ENCODE data around the gene SLAMF8. TPM values are rescaled to one million over a fixed set of nuclear protein-coding genes. Genes with fewer than 3 reads are reported as not detected.

The SLAMF8 gene
- total and polyA plus RNA-seq, 8 donors, result 0.76 to 4.5 (median 2.5) TPM; not detected in 2

DNA sequence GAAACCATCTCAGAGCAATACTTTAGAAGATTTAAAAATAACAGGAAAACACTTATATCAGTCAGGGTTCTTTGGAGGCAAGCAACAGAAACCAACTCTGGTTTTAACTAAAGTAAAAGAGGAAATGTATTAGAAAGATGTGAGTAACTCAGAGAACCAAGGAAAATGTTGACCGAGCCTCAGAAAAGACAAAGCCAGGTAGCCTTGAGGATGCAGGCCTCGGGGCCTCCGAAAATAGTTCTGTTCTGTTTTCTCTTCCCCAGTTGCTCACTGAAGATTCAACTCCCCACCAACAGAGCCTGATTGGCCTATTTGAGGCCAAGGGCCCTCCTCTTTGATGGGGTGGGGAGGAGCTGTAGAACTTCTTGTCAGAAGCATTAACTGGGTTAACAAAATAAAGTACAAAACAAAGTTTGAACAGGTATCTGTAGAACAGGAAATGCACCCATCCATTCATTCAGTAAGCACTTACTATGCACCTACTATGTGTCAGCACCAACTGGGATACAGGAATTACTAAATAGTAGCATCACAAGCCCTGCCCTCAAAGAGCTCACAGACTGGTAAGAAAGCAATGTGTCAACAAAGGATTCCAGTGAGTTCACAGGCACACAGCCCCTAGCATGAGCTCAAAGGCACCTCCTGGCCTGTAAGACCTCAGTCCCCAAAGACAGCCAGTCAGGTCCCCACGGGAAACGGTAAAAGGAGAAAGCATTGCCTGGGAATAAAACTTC is 12.6 kb downstream of the SLAMF8 start:
- Histone ChIP-seq H3K27ac (no peak overlapping the region), H3K4me1 (no peaks in the 10 kb centered on the region), H3K4me3 (no peak overlapping the region), H3K9me3 (no peaks in the 10 kb centered on the region), H3K27me3 (no peaks in the 10 kb centered on the region), H3K36me3 (peaks cover 0 to 50% (median 8%) of the 10 kb centered on the region in 4 donors)
- intact Hi-C loops (cut with DNase I; ENCODE audit: low total_unique reads), result no loop called here
- no peak for DNase-seq
- 89 to 95% (median 92%) methylated on average over 5 of the region's 5 CpGs for WGBS, 5 donors
- TF ChIP-seq EP300 (IDR thresholded peaks at IDR 0.05), result no peak
- TF ChIP-seq POLR2A (IDR thresholded peaks at IDR 0.05), result no peak
- no peak for TF ChIP-seq CTCF (IDR thresholded peaks at IDR 0.05)
- no peak for TF ChIP-seq POLR2AphosphoS5 (IDR thresholded peaks at IDR 0.05)

DNA sequence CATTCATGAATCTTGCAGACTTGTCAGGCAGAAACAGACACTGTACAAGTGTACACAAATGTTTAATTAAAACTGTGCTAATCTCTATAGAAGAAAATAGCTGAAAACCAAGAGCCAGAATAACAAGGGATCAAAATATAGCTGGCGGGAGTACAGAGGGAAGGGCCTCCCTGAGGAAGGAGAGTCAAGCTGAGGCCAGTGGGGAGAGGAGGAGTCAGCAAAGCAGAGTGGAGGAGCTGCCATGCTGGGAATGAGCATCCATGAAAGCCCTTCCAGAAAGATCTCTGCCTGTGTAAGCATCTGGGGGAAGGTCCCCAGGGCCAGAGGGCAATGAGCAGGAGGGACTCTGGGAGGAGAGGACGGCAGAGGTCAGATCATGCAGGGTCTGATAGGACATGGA is 15.1 kb downstream of the SLAMF8 start:
- 85 to 89% (median 87%) methylated on average over 2 of the region's 2 CpGs for WGBS, 5 donors
- DNase-seq, result peak in 1 of 2 donors; percentile 60
- H3K4me1 ChIP-seq, result no peaks in the 10 kb centered on the region
- H3K36me3 ChIP-seq, result peaks cover 0 to 28% (median under 1%) of the 10 kb centered on the region in 4 donors
- no peaks in the 10 kb centered on the region for H3K27me3 ChIP-seq
- TF ChIP-seq POLR2A (IDR thresholded peaks at IDR 0.05) (no peak), CTCF (IDR thresholded peaks at IDR 0.05) (no peak), EP300 (IDR thresholded peaks at IDR 0.05) (no peak), POLR2AphosphoS5 (IDR thresholded peaks at IDR 0.05) (no peak)
- intact Hi-C loops (cut with DNase I; ENCODE audit: low total_unique reads), result no loop called here
- H3K4me3 ChIP-seq, result no peak overlapping the region
- no peaks in the 10 kb centered on the region for H3K9me3 ChIP-seq
- no peak overlapping the region for H3K27ac ChIP-seq

DNA sequence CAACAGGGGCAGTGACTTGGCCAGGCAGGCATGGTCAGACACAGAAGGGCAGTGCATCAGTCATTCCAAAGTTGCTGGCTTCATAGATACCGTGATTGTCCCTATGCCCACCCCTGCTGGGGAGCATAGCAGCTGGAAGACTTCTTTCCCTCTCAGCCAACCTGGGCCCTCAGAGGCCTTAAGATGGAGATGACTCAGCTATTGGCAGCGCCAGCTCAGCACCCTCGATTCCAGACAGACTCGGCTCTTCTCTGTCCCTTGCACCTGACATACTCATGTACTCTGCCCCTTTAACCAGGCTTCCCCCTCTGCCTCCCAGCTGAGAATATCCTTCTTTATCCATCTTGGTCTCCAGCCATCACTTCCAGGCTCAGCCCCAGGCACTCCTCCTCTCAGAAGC is 16.8 kb downstream of the SLAMF8 start:
- TF ChIP-seq POLR2AphosphoS5 (IDR thresholded peaks at IDR 0.05), result no peak
- no peak for TF ChIP-seq POLR2A (IDR thresholded peaks at IDR 0.05)
- TF ChIP-seq CTCF (IDR thresholded peaks at IDR 0.05), result no peak
- no peak for TF ChIP-seq EP300 (IDR thresholded peaks at IDR 0.05)
- DNase-seq, result no peak
- H3K4me3 ChIP-seq, result no peak overlapping the region
- H3K9me3 ChIP-seq, result no peaks in the 10 kb centered on the region
- peaks cover 0 to 12% (median 0%) of the 10 kb centered on the region in 4 donors for H3K36me3 ChIP-seq
- no peak overlapping the region for H3K27ac ChIP-seq
- H3K4me1 ChIP-seq, result no peaks in the 10 kb centered on the region
- intact Hi-C loops (cut with DNase I; ENCODE audit: low total_unique reads), result no loop called here
- WGBS, 5 donors, result 76 to 98% (median 91%) methylated on average over 4 of the region's 4 CpGs
- no peaks in the 10 kb centered on the region for H3K27me3 ChIP-seq

DNA sequence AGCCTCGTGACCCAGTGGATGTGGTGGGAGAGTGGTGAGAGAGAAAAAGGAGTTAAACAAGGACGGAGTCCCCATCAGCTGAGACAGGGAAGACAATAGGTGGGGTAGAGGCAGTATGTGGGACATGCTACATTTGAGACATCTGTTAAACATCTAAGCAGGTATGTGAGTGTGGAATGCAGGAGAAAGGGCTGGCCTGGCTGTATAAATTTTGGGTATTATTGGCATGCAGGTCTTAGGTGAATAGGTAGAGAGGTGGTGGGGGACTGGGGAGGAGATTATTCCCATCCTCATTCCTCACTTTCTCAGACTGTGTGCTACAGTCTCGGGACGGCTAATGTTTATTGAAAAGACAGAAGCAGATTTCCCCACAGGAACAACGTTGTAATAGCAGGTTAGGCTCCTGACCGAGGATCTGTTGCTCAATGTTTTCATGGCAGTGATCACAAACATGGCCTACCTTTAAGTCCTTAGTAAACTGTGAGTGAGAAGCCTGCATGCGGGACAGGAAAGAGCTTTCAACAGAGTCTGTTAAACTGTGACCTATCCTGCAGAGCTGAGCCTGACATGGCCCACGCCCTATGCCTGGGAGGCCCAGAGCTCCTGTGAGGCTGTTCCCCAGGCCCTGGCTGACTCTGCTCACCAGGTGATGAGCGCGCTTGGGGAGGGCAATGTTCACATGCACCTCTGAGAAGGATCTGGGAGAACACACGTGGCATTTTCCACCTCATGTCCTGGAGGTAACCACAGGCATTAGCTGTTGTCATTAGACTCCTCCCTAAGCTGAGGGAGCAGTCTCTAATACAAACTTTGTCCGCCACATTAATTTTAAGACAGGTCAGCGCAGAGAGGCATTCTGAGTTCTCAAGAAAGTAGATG is 19.3 kb downstream of the SLAMF8 start:
- WGBS, 5 donors, result 71 to 80% (median 78%) methylated on average over 13 of the region's 13 CpGs
- no peaks in the 10 kb centered on the region for H3K36me3 ChIP-seq
- TF ChIP-seq CTCF (IDR thresholded peaks at IDR 0.05), result no peak
- TF ChIP-seq POLR2AphosphoS5 (IDR thresholded peaks at IDR 0.05), result no peak
- TF ChIP-seq POLR2A (IDR thresholded peaks at IDR 0.05), result no peak

More for the DNA sequence above, 19.3 kb downstream of the SLAMF8 start:
- peak in 1 of 2 donors; percentile 70 for DNase-seq
- H3K27me3 ChIP-seq, result no peaks in the 10 kb centered on the region
- intact Hi-C loops (cut with DNase I; ENCODE audit: low total_unique reads), result no loop called here
- no peaks in the 10 kb centered on the region for H3K9me3 ChIP-seq
- H3K4me1 ChIP-seq, result peaks cover 0 to 5% (median 0%) of the 10 kb centered on the region in 4 donors
- H3K4me3 ChIP-seq, result no peak overlapping the region
- H3K27ac ChIP-seq, result no peak overlapping the region
